Neural cell (in vitro differentiated cells): ENCODE measurements around the gene DGLUCY.

ENCODE experiments used
- CTCF ChIP-seq: fragments of 450-650 bp; IDR thresholded peaks from 2 replicates; pipeline ENCODE4 v1.5.1; 2014; ENCODE audit warnings: antibody characterized with exemption, mild to moderate bottlenecking, moderate library complexity; ENCODE audit not compliant: poor library complexity, severe bottlenecking
- EP300 ChIP-seq: fragments of 450-650 bp; conservative IDR thresholded peaks from 2 replicates; pipeline ENCODE4 v1.6.1; 2014; ENCODE audit warnings: antibody characterized with exemption, mild to moderate bottlenecking, moderate library complexity; ENCODE audit not compliant: poor library complexity, severe bottlenecking
- POLR2AphosphoS5 ChIP-seq: IDR thresholded peaks from 2 replicates; pipeline ENCODE4 v1.6.1; 2012
- RAD21 ChIP-seq: fragments of 450-650 bp; conservative IDR thresholded peaks from 2 replicates; pipeline ENCODE4 v1.6.1; 2014; ENCODE audit warnings: antibody characterized with exemption, mild to moderate bottlenecking, moderate library complexity

- no peak for TF ChIP-seq CTCF
- TF ChIP-seq POLR2AphosphoS5, result no peak
- no peak for TF ChIP-seq RAD21
- no peak for TF ChIP-seq EP300
Measured at GRCh38 chr14:91075553-91075952, 38.3 kb upstream of the DGLUCY start.
